ENCODE data around the gene PRR20B.
"Not testable (repeated sequence)": the region's sequence is repeated elsewhere in the genome, so short reads cannot be mapped to it uniquely, and the experiment has no call there.

Gene PRR20B

DNA sequence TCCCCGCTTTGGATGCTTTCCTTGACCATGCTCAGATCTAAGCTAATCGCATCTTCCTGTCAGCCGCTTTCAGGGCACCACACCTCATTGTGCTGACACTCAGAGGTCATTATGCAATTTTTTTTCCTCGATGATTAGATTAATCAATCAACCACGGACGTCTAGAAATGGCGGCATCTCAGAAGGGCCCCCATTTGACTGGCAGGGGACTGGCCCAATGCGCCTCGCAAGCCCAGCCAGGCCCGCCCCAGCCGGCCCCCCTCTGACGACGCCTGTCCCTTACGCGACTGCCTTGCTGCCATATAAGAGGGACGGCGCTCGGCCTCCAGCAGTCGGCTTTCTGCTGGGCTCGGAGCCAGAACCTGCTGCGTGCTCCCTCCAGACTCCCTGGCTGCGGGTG lies at the start of gene PRR20B:
Gene PRR20B, plus strand, starts transcription at position 301 of the 400 bp plus-strand sequence. CDS start 387 bp downstream, outside the sequence.
- DNase-seq (ENCODE audit: low read depth), result not testable (repeated sequence)

DNA sequence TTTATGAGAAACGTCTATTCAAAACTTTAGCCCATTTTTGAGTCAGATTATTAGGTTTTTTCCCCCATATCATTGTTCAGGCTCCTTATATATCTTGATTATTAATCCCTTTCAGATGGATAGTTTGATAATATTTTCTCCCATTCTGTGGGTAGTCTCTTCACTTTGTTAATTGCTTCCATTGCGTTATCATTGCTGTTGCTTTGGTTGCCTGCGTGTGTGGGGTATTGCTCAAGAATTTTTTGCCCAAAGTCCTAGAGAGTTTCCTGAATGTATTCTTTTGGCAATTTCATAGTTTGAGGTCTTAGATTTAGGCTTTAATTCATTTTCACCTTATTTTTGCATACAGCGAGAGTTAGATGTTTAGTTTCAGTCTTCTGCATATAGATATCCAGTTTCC lies 32.3 kb upstream of the PRR20B start:
- DNase-seq (ENCODE audit: low read depth), result no peak

DNA sequence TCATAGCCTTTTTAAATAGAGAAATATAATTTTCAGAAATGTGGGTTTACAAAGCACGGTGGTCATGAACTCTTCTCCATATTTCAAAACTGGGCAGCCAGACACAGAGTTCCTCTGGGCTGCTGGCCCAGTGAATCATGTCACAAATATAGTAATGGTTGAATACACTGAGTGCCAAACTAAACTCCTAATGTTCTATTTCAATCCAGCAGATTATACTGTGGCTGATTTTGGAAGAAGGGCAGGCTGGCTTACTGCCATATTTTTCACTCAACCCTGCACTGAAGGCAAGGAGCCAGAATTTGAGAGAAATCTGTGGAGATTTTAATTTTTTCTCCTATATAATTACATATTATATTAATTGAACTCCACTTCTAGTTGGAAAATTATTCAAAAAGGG lies 23.6 kb upstream of the PRR20B start:
- no peak for DNase-seq (ENCODE audit: low read depth)

DNA sequence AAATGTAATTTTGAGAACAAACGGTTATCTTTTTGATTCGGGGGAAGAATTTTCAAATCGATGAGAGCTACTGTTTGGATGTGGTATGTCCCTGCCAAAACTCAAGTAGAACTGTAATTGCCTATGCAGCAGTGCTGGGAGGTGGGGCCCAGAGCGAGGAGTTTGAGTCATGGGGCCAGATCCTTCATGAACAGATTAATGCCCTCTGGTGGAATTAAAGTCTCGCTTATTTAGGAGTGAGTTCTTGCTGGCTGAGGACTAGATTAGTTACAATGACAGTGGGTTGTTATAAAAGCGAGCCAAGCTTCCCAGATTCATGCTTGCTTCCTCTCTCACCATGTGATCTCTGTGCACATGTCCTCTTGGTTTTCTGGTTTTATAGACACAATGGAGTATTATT lies 18.4 kb upstream of the PRR20B start:
- no peak for DNase-seq (ENCODE audit: low read depth)

DNA sequence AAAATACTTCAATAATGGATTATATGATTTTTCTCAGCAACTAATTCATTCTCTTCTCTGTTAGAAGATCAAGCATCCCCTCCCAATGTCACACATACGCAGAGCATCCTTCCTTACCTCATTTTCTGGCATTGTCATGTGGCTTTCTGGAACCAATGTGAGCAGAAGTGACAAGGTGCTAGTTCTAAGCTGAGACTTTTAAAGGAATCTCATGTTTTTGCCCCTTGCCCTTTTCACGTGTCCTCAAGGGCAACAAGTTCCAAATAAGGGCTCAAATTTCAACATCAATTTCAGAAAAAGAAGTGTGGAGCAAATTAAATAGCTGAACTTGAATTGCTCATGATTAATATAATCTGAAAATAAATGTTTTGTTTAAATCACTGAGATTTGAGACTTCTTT lies 11.2 kb upstream of the PRR20B start:
- no peak for DNase-seq (ENCODE audit: low read depth)

DNA sequence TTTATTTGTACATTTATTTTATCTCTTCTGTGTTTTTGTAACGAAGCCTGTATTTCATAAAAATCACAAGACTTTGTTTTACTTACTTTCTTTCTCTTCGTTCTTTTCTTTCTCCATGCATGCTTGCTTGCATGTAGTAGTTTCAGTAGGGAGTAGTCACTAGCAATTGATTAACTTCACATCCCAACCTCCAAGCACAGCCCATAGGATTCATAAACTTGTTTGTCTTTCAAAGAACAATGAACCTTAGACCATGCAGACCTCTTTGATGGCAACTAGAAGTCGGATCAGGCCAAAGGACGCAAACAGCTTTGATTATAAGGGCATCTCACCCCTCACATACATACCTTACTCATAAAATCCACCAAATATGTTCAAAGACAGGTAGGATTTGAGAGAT lies 9.7 kb upstream of the PRR20B start:
- DNase-seq (ENCODE audit: low read depth), result no peak

DNA sequence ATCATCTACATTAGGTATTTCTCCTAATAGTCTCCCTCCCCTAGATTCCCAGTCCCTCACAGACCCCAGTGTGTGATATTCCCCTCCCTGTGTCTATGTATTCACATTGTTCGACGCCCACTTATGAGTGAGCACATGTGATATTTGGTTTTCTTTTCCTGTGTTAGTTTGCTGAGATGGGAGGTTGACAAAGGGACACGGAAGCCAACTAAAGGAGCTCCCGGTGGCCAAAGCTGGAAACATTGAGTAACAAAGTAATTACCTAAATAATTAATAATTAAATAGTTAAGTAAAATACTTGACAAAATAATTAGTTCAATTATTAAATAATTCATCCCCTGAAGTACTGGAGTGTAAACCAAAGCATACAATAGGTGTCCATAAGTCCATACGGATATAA lies 8.3 kb upstream of the PRR20B start:
- DNase-seq (ENCODE audit: low read depth), result no peak

DNA sequence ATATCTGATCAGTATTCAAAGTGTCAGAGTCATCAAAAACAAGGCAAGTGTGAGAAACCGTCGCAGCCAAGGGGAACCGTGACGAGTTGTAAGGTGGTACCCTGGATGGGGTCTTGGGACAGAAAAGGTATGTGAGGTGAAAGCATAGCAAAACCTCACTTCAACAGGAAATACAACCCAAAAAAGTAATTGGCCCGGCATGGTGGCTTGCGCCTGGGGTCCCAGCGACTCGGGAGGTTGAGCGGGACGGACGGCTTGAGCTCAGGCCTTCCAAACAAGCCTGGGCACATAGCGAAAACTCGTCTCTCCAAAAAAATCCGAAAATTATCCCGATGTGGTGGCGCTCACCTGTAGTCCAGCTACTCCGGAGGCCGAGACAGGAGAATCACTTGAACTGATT lies 7.5 kb upstream of the PRR20B start:
- not testable (repeated sequence) for DNase-seq (ENCODE audit: low read depth)

DNA sequence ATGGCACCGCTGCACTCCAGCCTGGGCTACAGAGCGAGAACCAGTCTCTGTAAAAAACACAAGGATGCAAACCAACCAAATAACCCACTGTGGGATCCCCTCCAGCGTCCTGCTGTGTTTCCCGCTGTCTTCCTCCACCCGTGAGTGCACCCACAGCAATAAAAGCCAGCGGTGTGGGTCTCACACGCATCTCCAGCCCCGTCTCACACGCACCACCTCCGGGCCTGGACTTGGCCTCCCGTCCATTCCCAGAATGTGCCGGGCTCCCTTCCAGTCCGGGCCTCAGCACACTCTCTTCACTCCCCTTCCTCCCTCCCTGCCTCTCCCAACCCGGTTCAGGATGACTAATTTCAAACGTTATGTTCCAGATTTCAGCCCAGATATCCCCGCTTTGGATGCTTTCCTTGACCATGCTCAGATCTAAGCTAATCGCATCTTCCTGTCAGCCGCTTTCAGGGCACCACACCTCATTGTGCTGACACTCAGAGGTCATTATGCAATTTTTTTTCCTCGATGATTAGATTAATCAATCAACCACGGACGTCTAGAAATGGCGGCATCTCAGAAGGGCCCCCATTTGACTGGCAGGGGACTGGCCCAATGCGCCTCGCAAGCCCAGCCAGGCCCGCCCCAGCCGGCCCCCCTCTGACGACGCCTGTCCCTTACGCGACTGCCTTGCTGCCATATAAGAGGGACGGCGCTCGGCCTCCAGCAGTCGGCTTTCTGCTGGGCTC lies 6.9 kb upstream of the PRR20B start, which contains the start of gene PRR20A:
Gene PRR20A, plus strand, starts transcription at position 684 of the 734 bp plus-strand sequence. CDS start 387 bp downstream, outside the sequence.
- DNase-seq (ENCODE audit: low read depth), result not testable (repeated sequence)

DNA sequence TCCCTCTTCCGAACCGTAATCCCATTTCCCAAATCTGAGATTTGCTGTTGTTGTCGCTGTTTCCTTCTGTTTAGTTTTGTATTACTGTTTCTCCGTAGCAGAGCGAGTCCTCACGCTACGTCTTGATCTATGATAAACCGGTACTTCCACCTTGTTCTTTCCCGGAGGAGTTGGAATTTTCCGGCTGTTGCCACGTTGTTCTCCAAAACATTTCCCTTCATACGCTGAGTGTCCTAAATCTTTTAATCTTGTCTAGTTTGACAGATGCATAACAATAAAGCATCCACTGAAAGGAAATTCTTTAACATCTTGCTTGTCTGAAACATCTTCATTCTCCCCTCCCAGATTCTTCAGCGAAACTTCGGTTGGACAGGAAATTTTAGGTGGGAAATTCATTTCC lies 818 bp downstream of the PRR20B start:
- not testable (repeated sequence) for DNase-seq (ENCODE audit: low read depth)

DNA sequence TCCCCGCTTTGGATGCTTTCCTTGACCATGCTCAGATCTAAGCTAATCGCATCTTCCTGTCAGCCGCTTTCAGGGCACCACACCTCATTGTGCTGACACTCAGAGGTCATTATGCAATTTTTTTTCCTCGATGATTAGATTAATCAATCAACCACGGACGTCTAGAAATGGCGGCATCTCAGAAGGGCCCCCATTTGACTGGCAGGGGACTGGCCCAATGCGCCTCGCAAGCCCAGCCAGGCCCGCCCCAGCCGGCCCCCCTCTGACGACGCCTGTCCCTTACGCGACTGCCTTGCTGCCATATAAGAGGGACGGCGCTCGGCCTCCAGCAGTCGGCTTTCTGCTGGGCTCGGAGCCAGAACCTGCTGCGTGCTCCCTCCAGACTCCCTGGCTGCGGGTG lies 6.5 kb downstream of the PRR20B start, which contains the start of gene PRR20C:
Gene PRR20C, plus strand, starts transcription at position 301 of the 400 bp plus-strand sequence. CDS start 387 bp downstream, outside the sequence.
- not testable (repeated sequence) for DNase-seq (ENCODE audit: low read depth)

DNA sequence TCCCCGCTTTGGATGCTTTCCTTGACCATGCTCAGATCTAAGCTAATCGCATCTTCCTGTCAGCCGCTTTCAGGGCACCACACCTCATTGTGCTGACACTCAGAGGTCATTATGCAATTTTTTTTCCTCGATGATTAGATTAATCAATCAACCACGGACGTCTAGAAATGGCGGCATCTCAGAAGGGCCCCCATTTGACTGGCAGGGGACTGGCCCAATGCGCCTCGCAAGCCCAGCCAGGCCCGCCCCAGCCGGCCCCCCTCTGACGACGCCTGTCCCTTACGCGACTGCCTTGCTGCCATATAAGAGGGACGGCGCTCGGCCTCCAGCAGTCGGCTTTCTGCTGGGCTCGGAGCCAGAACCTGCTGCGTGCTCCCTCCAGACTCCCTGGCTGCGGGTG lies 13.0 kb downstream of the PRR20B start, which contains the start of gene PRR20D:
Gene PRR20D, plus strand, starts transcription at position 301 of the 400 bp plus-strand sequence. CDS start 387 bp downstream, outside the sequence.
- DNase-seq (ENCODE audit: low read depth), result not testable (repeated sequence)

DNA sequence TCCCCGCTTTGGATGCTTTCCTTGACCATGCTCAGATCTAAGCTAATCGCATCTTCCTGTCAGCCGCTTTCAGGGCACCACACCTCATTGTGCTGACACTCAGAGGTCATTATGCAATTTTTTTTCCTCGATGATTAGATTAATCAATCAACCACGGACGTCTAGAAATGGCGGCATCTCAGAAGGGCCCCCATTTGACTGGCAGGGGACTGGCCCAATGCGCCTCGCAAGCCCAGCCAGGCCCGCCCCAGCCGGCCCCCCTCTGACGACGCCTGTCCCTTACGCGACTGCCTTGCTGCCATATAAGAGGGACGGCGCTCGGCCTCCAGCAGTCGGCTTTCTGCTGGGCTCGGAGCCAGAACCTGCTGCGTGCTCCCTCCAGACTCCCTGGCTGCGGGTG lies 19.6 kb downstream of the PRR20B start, which contains the start of gene PRR20E:
Gene PRR20E, plus strand, starts transcription at position 301 of the 400 bp plus-strand sequence. CDS start 387 bp downstream, outside the sequence.
- not testable (repeated sequence) for DNase-seq (ENCODE audit: low read depth)

DNA sequence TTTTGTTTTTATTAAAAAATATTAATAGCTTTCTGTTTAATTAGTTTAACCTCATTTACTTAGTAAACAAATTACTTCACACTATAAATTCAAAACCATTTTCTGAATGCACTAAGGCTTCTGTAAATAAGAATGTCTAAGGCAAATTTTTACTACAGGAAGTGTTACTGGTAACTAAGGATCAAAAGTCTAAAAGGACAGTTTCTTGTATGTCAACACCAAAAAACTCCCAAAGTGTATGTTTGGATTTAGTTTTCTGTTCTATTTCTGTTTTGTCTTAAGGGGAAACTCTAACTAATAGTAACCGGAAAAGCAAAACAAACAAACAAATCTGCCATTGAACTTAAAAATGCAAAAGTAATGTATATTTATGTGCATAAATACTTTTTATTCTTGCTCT lies 44.4 kb downstream of the PRR20B start:
- DNase-seq (ENCODE audit: low read depth), result no peak

Data from activated T-cell treated with anti-CD3 and anti-CD28 coated beads for 24 hours (primary cell).